ENCODE data around the gene GPC1. TPM values are rescaled to one million over a fixed set of nuclear protein-coding genes. Genes with fewer than 3 reads are reported as not detected.

GPC1 gene
- total and polyA plus RNA-seq, 8 donors, result 6.3 to 117 (median 23.2) TPM

DNA sequence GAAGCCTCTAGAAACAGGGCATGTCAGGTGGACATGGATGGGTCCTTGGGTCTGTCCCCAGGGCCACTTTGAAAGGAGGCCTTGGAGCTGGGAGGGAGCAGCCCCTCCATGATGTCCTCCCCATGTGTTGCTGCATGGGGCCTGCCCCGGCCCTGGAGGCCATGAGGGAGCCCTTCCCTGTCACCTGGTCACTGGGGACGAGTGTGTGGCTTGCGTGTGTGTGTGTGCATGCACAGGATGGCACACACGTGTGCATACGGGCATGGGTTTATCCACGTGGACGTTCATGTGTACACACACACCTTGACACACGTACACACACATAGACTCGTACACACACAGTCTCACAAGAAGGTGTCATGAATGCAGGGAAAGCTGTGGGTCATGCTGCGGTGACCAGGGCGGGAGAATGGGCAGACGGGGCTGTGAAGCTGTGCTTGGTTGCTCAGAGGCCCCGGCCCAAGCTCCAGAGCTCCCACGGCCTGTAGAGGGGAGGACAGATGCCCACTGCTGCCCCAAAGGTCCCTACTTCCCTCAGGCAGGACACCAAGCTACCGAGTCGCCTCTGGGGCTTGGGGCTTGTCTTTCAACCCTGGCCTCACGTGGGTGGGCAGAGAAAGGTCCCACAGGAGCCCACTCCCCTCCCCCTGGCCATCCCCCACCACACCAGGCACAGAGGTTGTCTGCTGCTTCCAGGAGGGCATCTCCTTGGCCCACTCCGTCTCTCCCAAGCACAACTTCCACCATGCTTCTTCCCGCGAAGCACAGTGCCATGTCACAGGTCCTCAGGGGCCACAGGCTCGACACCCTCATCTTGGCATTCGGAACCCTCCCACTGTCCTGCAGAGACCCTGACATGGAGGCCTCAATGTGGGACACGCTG is 42.3 kb upstream of the GPC1 start:
- H3K4me1 ChIP-seq, result no peaks in the 10 kb centered on the region
- no peak for TF ChIP-seq POLR2A (IDR thresholded peaks at IDR 0.05)
- TF ChIP-seq POLR2AphosphoS5 (IDR thresholded peaks at IDR 0.05), result no peak
- TF ChIP-seq, protein P1, sequence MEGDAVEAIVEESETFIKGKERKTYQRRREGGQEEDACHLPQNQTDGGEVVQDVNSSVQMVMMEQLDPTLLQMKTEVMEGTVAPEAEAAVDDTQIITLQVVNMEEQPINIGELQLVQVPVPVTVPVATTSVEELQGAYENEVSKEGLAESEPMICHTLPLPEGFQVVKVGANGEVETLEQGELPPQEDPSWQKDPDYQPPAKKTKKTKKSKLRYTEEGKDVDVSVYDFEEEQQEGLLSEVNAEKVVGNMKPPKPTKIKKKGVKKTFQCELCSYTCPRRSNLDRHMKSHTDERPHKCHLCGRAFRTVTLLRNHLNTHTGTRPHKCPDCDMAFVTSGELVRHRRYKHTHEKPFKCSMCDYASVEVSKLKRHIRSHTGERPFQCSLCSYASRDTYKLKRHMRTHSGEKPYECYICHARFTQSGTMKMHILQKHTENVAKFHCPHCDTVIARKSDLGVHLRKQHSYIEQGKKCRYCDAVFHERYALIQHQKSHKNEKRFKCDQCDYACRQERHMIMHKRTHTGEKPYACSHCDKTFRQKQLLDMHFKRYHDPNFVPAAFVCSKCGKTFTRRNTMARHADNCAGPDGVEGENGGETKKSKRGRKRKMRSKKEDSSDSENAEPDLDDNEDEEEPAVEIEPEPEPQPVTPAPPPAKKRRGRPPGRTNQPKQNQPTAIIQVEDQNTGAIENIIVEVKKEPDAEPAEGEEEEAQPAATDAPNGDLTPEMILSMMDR (IDR thresholded peaks at IDR 0.05), result no peak
- no peak for TF ChIP-seq EP300 (IDR thresholded peaks at IDR 0.05)
- DNase-seq, result no peak
- intact Hi-C loops (cut with DNase I; ENCODE audit: low total_unique reads), result no loop called here
- H3K36me3 ChIP-seq, result no peaks in the 10 kb centered on the region
- H3K27ac ChIP-seq, result no peak overlapping the region
- no peak overlapping the region for H3K4me3 ChIP-seq
- H3K27me3 ChIP-seq, result no peaks in the 10 kb centered on the region
- WGBS, 5 donors, result 83 to 88% (median 84%) methylated on average over 17 to 23 of the region's 23 CpGs
- no peaks in the 10 kb centered on the region for H3K9me3 ChIP-seq

DNA sequence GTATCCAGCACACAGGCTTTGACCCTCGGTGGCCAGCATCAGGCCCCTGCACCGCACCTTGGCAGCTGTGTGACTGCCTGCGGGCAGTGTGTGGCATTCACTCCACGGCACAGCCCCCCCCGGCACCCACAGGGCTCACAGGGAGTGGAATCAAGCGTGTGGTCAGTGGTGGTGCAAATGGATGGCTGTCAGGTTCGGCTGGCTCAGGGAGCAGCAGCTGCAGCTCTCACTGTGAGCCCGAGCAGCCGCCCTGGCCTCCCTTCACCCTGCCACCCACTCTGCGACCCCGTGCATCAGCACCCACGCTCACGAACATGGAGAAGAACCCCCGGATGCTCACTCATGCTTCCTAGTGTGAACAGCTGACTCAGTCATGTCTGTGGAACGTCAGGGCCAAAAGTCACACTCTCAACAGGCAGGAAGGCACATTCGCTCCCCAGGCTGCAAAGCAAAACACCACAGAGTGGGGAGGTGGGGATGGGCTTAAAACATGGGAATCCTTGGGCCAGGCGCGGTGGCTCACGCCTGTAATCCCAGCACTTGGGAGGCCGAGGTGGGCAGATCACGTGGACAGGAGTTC is 41.5 kb upstream of the GPC1 start:
- no peaks in the 10 kb centered on the region for H3K9me3 ChIP-seq
- DNase-seq, result no peak
- H3K4me1 ChIP-seq, result no peaks in the 10 kb centered on the region
- WGBS, 5 donors, result 81 to 88% (median 86%) methylated on average over 13 to 21 of the region's 21 CpGs
- H3K4me3 ChIP-seq, result no peak overlapping the region
- no peaks in the 10 kb centered on the region for H3K27me3 ChIP-seq
- no peak overlapping the region for H3K27ac ChIP-seq
- TF ChIP-seq, protein P1 (IDR thresholded peaks at IDR 0.05), result no peak
- TF ChIP-seq POLR2AphosphoS5 (IDR thresholded peaks at IDR 0.05) (no peak), EP300 (IDR thresholded peaks at IDR 0.05) (no peak), POLR2A (IDR thresholded peaks at IDR 0.05) (no peak)
- H3K36me3 ChIP-seq, result no peaks in the 10 kb centered on the region
- intact Hi-C loops (cut with DNase I; ENCODE audit: low total_unique reads), result no loop called here

DNA sequence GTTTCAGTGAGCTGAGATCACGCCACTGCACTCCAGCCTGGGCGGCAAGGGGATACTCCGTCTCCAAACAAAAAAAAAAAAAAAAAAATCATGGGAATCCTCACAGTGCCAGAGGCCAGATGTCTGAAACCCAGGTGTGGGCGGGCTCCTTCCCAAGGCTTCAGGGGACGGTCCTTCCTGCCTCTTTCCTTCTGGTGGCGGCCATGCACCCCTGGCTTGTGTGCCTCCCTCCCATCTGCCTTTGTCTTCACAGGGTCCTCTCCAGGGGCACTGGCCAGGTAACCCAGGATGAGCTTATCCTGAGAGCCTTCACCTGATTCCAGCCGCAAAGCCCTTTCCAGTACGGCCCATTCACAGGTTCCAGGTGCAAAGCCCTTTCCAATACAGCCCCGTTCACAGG is 40.9 kb upstream of the GPC1 start:
- no peaks in the 10 kb centered on the region for H3K4me1 ChIP-seq
- DNase-seq, result no peak
- 91 to 95% (median 92%) methylated on average over 9 of the region's 9 CpGs for WGBS, 5 donors
- no peak for TF ChIP-seq POLR2A (IDR thresholded peaks at IDR 0.05)
- TF ChIP-seq POLR2AphosphoS5 (IDR thresholded peaks at IDR 0.05), result no peak
- TF ChIP-seq, protein P1 (IDR thresholded peaks at IDR 0.05), result no peak
- TF ChIP-seq EP300 (IDR thresholded peaks at IDR 0.05), result no peak
- intact Hi-C loops (cut with DNase I; ENCODE audit: low total_unique reads), result no loop called here
- H3K27me3 ChIP-seq, result no peaks in the 10 kb centered on the region
- H3K9me3 ChIP-seq, result no peaks in the 10 kb centered on the region
- no peak overlapping the region for H3K27ac ChIP-seq
- H3K36me3 ChIP-seq, result no peaks in the 10 kb centered on the region
- no peak overlapping the region for H3K4me3 ChIP-seq

DNA sequence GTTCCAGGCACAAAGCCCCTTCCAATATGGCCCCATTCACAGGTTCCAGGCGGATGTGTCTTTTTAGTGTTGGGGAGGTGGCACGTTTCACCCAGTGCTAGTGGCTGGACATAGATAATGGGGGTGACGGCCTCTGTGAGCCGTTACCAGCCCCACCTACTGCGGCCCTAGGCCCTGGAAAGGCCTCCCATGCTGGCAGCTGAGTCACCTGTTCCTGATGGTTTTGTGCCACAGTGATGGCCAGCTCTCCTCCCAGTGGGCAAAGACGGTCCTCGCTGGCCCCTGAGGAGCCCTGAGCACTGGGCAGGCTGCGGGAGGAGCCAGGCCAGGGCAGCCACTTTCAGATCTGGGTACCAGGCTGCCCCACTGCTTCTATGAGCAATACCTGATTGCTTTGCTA is 40.0 kb upstream of the GPC1 start:
- WGBS, 5 donors, result 79 to 100% (median 87%) methylated on average over 3 to 8 of the region's 8 CpGs
- no peaks in the 10 kb centered on the region for H3K36me3 ChIP-seq
- peaks cover 0 to 5% (median under 1%) of the 10 kb centered on the region in 3 donors for H3K27me3 ChIP-seq
- no peak overlapping the region for H3K27ac ChIP-seq
- no peaks in the 10 kb centered on the region for H3K9me3 ChIP-seq
- no peak for TF ChIP-seq EP300 (IDR thresholded peaks at IDR 0.05)
- intact Hi-C loops (cut with DNase I; ENCODE audit: low total_unique reads), result no loop called here
- H3K4me1 ChIP-seq, result no peaks in the 10 kb centered on the region
- H3K4me3 ChIP-seq, result no peak overlapping the region
- no peak for DNase-seq
